Mesenteric fat pad (tissue), 1 donor: ENCODE data around the gene NPR3. TPM values are rescaled to one million over a fixed set of nuclear protein-coding genes. Genes with fewer than 3 reads are reported as not detected.

Experiments
- DNase-seq: peaks from one replicate; pipeline ENCODE4 v3.0.0-alpha.2; 2020; ENCODE audit warnings: low spot score
- total RNA-seq: library from RNA; stranded (reverse); fragmentation: NEBNext Ultra II Directional; extraction: Animal tissue kit (Norgen Biotek cat#: 25700); gene quantifications from one replicate; pipeline ENCODE4 v1.2.1, GENCODE V29; 2021
- donor health status: DM: yes; HTN: yes; CAD: no.

Gene NPR3
- total RNA-seq, 1 donor from 2014 or later: 43.3 TPM

GRCh38 chr5:32711681-32712480, 760 bp downstream of the NPR3 start:
- DNase-seq: no peak

- no peak for DNase-seq
Observed at GRCh38 chr5:32712481-32713360, 1.6 kb downstream of the NPR3 start.

GRCh38 chr5:32713361-32713769, 2.2 kb downstream of the NPR3 start:
- DNase-seq: no peak

- no peak for DNase-seq
Observed at GRCh38 chr5:32713770-32714381, 2.8 kb downstream of the NPR3 start.

- no peak for DNase-seq
Observed at GRCh38 chr5:32714836-32715235, 3.7 kb downstream of the NPR3 start.

- DNase-seq: no peak
Observed at GRCh38 chr5:32720300-32720699, 9.2 kb downstream of the NPR3 start.

GRCh38 chr5:32721626-32722025, 10.5 kb downstream of the NPR3 start:
- no peak for DNase-seq

GRCh38 chr5:32722957-32723356, 11.8 kb downstream of the NPR3 start:
- no peak for DNase-seq

- DNase-seq: no peak
Observed at GRCh38 chr5:32724526-32724925, 13.4 kb downstream of the NPR3 start.

GRCh38 chr5:32726086-32726557, 15.0 kb downstream of the NPR3 start:
- no peak for DNase-seq

- no peak for DNase-seq
Observed at GRCh38 chr5:32729651-32730050, 18.5 kb downstream of the NPR3 start.

GRCh38 chr5:32733590-32734340, 22.6 kb downstream of the NPR3 start:
- no peak for DNase-seq

GRCh38 chr5:32734827-32735378, 23.8 kb downstream of the NPR3 start:
- no peak for DNase-seq

GRCh38 chr5:32735512-32735911, 24.4 kb downstream of the NPR3 start:
- DNase-seq: no peak

- DNase-seq: no peak
Observed at GRCh38 chr5:32736842-32737241, 25.7 kb downstream of the NPR3 start.

GRCh38 chr5:32740651-32741050, 29.5 kb downstream of the NPR3 start:
- DNase-seq: no peak

GRCh38 chr5:32745317-32745716, 34.2 kb downstream of the NPR3 start:
- no peak for DNase-seq

GRCh38 chr5:32752411-32752810, 41.3 kb downstream of the NPR3 start:
- no peak for DNase-seq

- no peak for DNase-seq
Observed at GRCh38 chr5:32753051-32753450, 41.9 kb downstream of the NPR3 start.

- no peak for DNase-seq
Observed at GRCh38 chr5:32753765-32754164, 42.6 kb downstream of the NPR3 start.

- DNase-seq: no peak
Observed at GRCh38 chr5:32754284-32754683, 43.2 kb downstream of the NPR3 start.
